22Rv1 (cell line): ENCODE measurements around the gene PAK4.

Experiments used
- ZFX ChIP-seq: fragments of 450-650 bp; IDR thresholded peaks from 2 replicates; pipeline ENCODE4 v1.6.1; 2017; ENCODE audit warnings: antibody characterized with exemption, borderline replicate concordance
- TF ChIP-seq, protein P1 (sequence below): fragments of 450-650 bp; IDR thresholded peaks from 2 replicates; pipeline ENCODE4 v1.5.1; 2017; ENCODE audit warnings: mild to moderate bottlenecking

DNA sequence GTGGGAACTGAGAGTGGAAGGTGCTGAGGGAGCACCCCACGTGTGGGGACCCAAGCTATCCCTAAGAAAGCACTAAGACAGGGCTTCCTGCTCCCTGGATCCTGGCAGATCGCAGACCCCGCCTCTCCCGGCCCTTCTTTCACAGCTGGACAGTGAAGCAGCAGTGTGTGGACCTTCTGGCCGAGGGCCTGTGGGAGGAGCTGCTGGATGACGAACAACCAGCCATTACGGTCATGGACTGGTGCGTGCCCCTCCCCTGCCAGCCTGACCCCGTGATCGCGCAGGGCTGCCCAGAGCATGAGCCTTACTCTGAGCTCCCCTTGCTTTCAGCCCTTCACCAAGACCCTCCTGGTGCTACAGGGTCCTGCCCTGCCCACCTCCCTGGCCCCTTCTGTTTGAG is 73.4 kb downstream of the PAK4 start:
- TF ChIP-seq, protein P1, sequence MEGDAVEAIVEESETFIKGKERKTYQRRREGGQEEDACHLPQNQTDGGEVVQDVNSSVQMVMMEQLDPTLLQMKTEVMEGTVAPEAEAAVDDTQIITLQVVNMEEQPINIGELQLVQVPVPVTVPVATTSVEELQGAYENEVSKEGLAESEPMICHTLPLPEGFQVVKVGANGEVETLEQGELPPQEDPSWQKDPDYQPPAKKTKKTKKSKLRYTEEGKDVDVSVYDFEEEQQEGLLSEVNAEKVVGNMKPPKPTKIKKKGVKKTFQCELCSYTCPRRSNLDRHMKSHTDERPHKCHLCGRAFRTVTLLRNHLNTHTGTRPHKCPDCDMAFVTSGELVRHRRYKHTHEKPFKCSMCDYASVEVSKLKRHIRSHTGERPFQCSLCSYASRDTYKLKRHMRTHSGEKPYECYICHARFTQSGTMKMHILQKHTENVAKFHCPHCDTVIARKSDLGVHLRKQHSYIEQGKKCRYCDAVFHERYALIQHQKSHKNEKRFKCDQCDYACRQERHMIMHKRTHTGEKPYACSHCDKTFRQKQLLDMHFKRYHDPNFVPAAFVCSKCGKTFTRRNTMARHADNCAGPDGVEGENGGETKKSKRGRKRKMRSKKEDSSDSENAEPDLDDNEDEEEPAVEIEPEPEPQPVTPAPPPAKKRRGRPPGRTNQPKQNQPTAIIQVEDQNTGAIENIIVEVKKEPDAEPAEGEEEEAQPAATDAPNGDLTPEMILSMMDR = no peak
- TF ChIP-seq ZFX = no peak
